ENCODE data around the gene KRTDAP.

KRTDAP gene

DNA sequence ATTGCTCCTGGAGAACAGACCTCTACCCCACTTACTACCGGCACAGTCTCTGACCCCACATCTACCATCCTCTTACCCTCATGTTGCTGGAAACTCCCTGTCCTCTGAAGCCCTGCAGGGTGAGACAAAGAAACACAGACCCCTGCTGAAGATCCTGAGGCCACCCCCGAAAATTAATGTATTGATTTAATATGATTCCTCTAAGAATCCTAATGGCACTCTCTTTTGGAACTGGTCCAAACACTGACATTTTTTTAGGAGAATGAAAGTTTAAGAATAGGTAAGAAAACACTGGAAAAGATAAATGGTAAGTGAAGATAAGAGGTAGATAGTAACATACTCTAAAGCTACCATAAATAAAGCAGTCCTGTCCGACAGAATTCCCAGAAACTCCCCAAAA lies 17.9 kb upstream of the KRTDAP start:
- Histone ChIP-seq H3K4me3 (ENCODE audit: insufficient read depth in 1 of 2, low read depth in 1 of 2, low read length in 2 of 2) (peak overlapping the region in 1 of 2 experiments; percentile 12), H3K9ac (ENCODE audit: low read length) (no peak overlapping the region), H2BK5ac (ENCODE audit: low read depth, low read length, poor library complexity, severe bottlenecking) (no peak overlapping the region), H3K27me3 (ENCODE audit: control insufficient read depth in 1 of 2, insufficient read depth in 1 of 2, low read length in 2 of 2) (peaks cover 49 to 67% of the 10 kb centered on the region in 2 experiments), H3K79me1 (replicated peaks; ENCODE audit: low read length, poor library complexity, severe bottlenecking) (no peaks in the 10 kb centered on the region), H4K8ac (ENCODE audit: low read length) (no peak overlapping the region), H3K4ac (ENCODE audit: low read depth in 1 of 2, low read length in 2 of 2) (no peak overlapping the region), H3K9me3 (ENCODE audit: control insufficient read depth, low read length) (no peaks in the 10 kb centered on the region), H3K4me2 (ENCODE audit: low read length, poor library complexity, severe bottlenecking) (no peak overlapping the region), H3K23ac (ENCODE audit: low read length in 2 of 2) (no peak overlapping the region), H4K91ac (ENCODE audit: low read length) (no peak overlapping the region), H2BK12ac (ENCODE audit: low read length in 2 of 2) (no peak overlapping the region), H3K36me3 (ENCODE audit: control insufficient read depth in 1 of 2, insufficient read depth in 2 of 2, low read depth in 1 of 2, low read length in 2 of 2) (peaks cover 0 to 4% of the 10 kb centered on the region in 2 experiments), H2AK5ac (ENCODE audit: low read length, severe bottlenecking) (no peak overlapping the region), H3K4me1 (ENCODE audit: control insufficient read depth, insufficient read depth, low read depth, low read length) (peaks cover 10% of the 10 kb centered on the region), H3K18ac (ENCODE audit: low read depth in 1 of 2, low read length in 2 of 2) (no peak overlapping the region), H2BK120ac (ENCODE audit: low read depth, low read length) (no peak overlapping the region), H3K27ac (ENCODE audit: low read length, poor library complexity, severe bottlenecking) (no peak overlapping the region), H3K14ac (ENCODE audit: low read length in 2 of 2) (no peak overlapping the region), H2AFZ (ENCODE audit: low read depth, low read length) (no peak overlapping the region), H2BK15ac (ENCODE audit: low read depth, poor library complexity, severe bottlenecking) (no peak overlapping the region)
- 92% methylated on average over 1 of the region's 3 CpGs for WGBS
- DNase-seq, result no peak

GRCh38 chr19:35507561-35507960 lies 17.3 kb upstream of the KRTDAP start:
- no peak overlapping the region for H2BK5ac ChIP-seq (ENCODE audit: low read depth, low read length, poor library complexity, severe bottlenecking)
- no peak overlapping the region for H3K23ac ChIP-seq (ENCODE audit: low read length in 2 of 2)
- no peaks in the 10 kb centered on the region for H3K9me3 ChIP-seq (ENCODE audit: control insufficient read depth, low read length)
- peaks cover 0 to 4% of the 10 kb centered on the region in 2 experiments for H3K36me3 ChIP-seq (ENCODE audit: control insufficient read depth in 1 of 2, insufficient read depth in 2 of 2, low read depth in 1 of 2, low read length in 2 of 2)
- no peak overlapping the region for H3K14ac ChIP-seq (ENCODE audit: low read length in 2 of 2)
- no peak for DNase-seq
- no peak overlapping the region for H2BK120ac ChIP-seq (ENCODE audit: low read depth, low read length)
- H4K8ac ChIP-seq (ENCODE audit: low read length), result no peak overlapping the region
- H2BK15ac ChIP-seq (ENCODE audit: low read depth, poor library complexity, severe bottlenecking), result no peak overlapping the region
- H3K4me2 ChIP-seq (ENCODE audit: low read length, poor library complexity, severe bottlenecking), result no peak overlapping the region
- no peak overlapping the region for H3K18ac ChIP-seq (ENCODE audit: low read depth in 1 of 2, low read length in 2 of 2)
- no peak overlapping the region for H3K27ac ChIP-seq (ENCODE audit: low read length, poor library complexity, severe bottlenecking)
- no peak overlapping the region for H3K9ac ChIP-seq (ENCODE audit: low read length)
- H3K4me3 ChIP-seq (ENCODE audit: insufficient read depth in 1 of 2, low read depth in 1 of 2, low read length in 2 of 2), result no peak overlapping the region
- H4K91ac ChIP-seq (ENCODE audit: low read length), result no peak overlapping the region
- H3K27me3 ChIP-seq (ENCODE audit: control insufficient read depth in 1 of 2, insufficient read depth in 1 of 2, low read length in 2 of 2), result peaks cover 46 to 66% of the 10 kb centered on the region in 2 experiments
- H3K79me1 ChIP-seq (replicated peaks; ENCODE audit: low read length, poor library complexity, severe bottlenecking), result no peaks in the 10 kb centered on the region
- H2BK12ac ChIP-seq (ENCODE audit: low read length in 2 of 2), result no peak overlapping the region
- 85% methylated on average over 11 of the region's 11 CpGs for WGBS
- H3K4ac ChIP-seq (ENCODE audit: low read depth in 1 of 2, low read length in 2 of 2), result no peak overlapping the region
- no peak overlapping the region for H2AK5ac ChIP-seq (ENCODE audit: low read length, severe bottlenecking)
- H2AFZ ChIP-seq (ENCODE audit: low read depth, low read length), result no peak overlapping the region
- peaks cover 10% of the 10 kb centered on the region for H3K4me1 ChIP-seq (ENCODE audit: control insufficient read depth, insufficient read depth, low read depth, low read length)

- H3K23ac ChIP-seq (ENCODE audit: low read length in 2 of 2), result no peak overlapping the region
- DNase-seq, result no peak
- no peak overlapping the region for H2BK12ac ChIP-seq (ENCODE audit: low read length in 2 of 2)
- 82% methylated on average over 6 of the region's 7 CpGs for WGBS
- H3K4me1 ChIP-seq (ENCODE audit: control insufficient read depth, insufficient read depth, low read depth, low read length), result peaks cover 10% of the 10 kb centered on the region
- H3K18ac ChIP-seq (ENCODE audit: low read depth in 1 of 2, low read length in 2 of 2), result no peak overlapping the region
- H3K14ac ChIP-seq (ENCODE audit: low read length in 2 of 2), result no peak overlapping the region
- no peaks in the 10 kb centered on the region for H3K79me1 ChIP-seq (replicated peaks; ENCODE audit: low read length, poor library complexity, severe bottlenecking)
- H2BK5ac ChIP-seq (ENCODE audit: low read depth, low read length, poor library complexity, severe bottlenecking), result no peak overlapping the region
- no peak overlapping the region for H2BK120ac ChIP-seq (ENCODE audit: low read depth, low read length)
- H3K4me3 ChIP-seq (ENCODE audit: insufficient read depth in 1 of 2, low read depth in 1 of 2, low read length in 2 of 2), result no peak overlapping the region
- H3K27ac ChIP-seq (ENCODE audit: low read length, poor library complexity, severe bottlenecking), result no peak overlapping the region
- H4K91ac ChIP-seq (ENCODE audit: low read length), result no peak overlapping the region
- H3K9ac ChIP-seq (ENCODE audit: low read length), result no peak overlapping the region
- no peak overlapping the region for H3K4ac ChIP-seq (ENCODE audit: low read depth in 1 of 2, low read length in 2 of 2)
- no peak overlapping the region for H2BK15ac ChIP-seq (ENCODE audit: low read depth, poor library complexity, severe bottlenecking)
- no peak overlapping the region for H3K4me2 ChIP-seq (ENCODE audit: low read length, poor library complexity, severe bottlenecking)
- no peak overlapping the region for H4K8ac ChIP-seq (ENCODE audit: low read length)
- no peak overlapping the region for H2AK5ac ChIP-seq (ENCODE audit: low read length, severe bottlenecking)
- H2AFZ ChIP-seq (ENCODE audit: low read depth, low read length), result no peak overlapping the region
- H3K36me3 ChIP-seq (ENCODE audit: control insufficient read depth in 1 of 2, insufficient read depth in 2 of 2, low read depth in 1 of 2, low read length in 2 of 2), result peaks cover 0 to 4% of the 10 kb centered on the region in 2 experiments
- H3K27me3 ChIP-seq (ENCODE audit: control insufficient read depth in 1 of 2, insufficient read depth in 1 of 2, low read length in 2 of 2), result peaks cover 45 to 54% of the 10 kb centered on the region in 2 experiments
- no peaks in the 10 kb centered on the region for H3K9me3 ChIP-seq (ENCODE audit: control insufficient read depth, low read length)
Measured at GRCh38 chr19:35506011-35506410, 15.7 kb upstream of the KRTDAP start.

- Histone ChIP-seq H3K23ac (ENCODE audit: low read length in 2 of 2) (no peak overlapping the region), H3K4me3 (ENCODE audit: insufficient read depth in 1 of 2, low read depth in 1 of 2, low read length in 2 of 2) (no peak overlapping the region)
- no CpG with 5 or more reads among the region's 4 CpGs for WGBS
Measured at GRCh38 chr19:35502751-35503150, 12.5 kb upstream of the KRTDAP start.

More at GRCh38 chr19:35502751-35503150, 12.5 kb upstream of the KRTDAP start:
- no peak for DNase-seq
- no peak overlapping the region for H3K18ac ChIP-seq (ENCODE audit: low read depth in 1 of 2, low read length in 2 of 2)
- peaks cover 25 to 26% of the 10 kb centered on the region in 2 experiments for H3K27me3 ChIP-seq (ENCODE audit: control insufficient read depth in 1 of 2, insufficient read depth in 1 of 2, low read length in 2 of 2)
- H3K27ac ChIP-seq (ENCODE audit: low read length, poor library complexity, severe bottlenecking), result no peak overlapping the region
- no peak overlapping the region for H4K91ac ChIP-seq (ENCODE audit: low read length)
- H3K9ac ChIP-seq (ENCODE audit: low read length), result no peak overlapping the region
- H3K79me1 ChIP-seq (replicated peaks; ENCODE audit: low read length, poor library complexity, severe bottlenecking), result no peaks in the 10 kb centered on the region
- no peak overlapping the region for H3K14ac ChIP-seq (ENCODE audit: low read length in 2 of 2)
- H3K9me3 ChIP-seq (ENCODE audit: control insufficient read depth, low read length), result no peaks in the 10 kb centered on the region
- no peak overlapping the region for H3K4ac ChIP-seq (ENCODE audit: low read depth in 1 of 2, low read length in 2 of 2)
- H2BK120ac ChIP-seq (ENCODE audit: low read depth, low read length), result no peak overlapping the region
- H2BK5ac ChIP-seq (ENCODE audit: low read depth, low read length, poor library complexity, severe bottlenecking), result no peak overlapping the region
- no peaks in the 10 kb centered on the region for H3K4me1 ChIP-seq (ENCODE audit: control insufficient read depth, insufficient read depth, low read depth, low read length)
- H3K4me2 ChIP-seq (ENCODE audit: low read length, poor library complexity, severe bottlenecking), result no peak overlapping the region
- no peak overlapping the region for H2BK12ac ChIP-seq (ENCODE audit: low read length in 2 of 2)
- no peak overlapping the region for H2AK5ac ChIP-seq (ENCODE audit: low read length, severe bottlenecking)
- H2BK15ac ChIP-seq (ENCODE audit: low read depth, poor library complexity, severe bottlenecking), result no peak overlapping the region
- peaks cover 0 to 4% of the 10 kb centered on the region in 2 experiments for H3K36me3 ChIP-seq (ENCODE audit: control insufficient read depth in 1 of 2, insufficient read depth in 2 of 2, low read depth in 1 of 2, low read length in 2 of 2)
- H4K8ac ChIP-seq (ENCODE audit: low read length), result no peak overlapping the region
- no peak overlapping the region for H2AFZ ChIP-seq (ENCODE audit: low read depth, low read length)
